Left ventricle myocardium inferior (tissue), 1 donor: Measurements from ENCODE around the gene RAB7A. TPM values are rescaled to one million over a fixed set of nuclear protein-coding genes. Genes with fewer than 3 reads are reported as not detected.
"Not testable (repeated sequence)": the region's sequence is repeated elsewhere in the genome, so short reads cannot be mapped to it uniquely, and the experiment has no call there.

ENCODE experiments used
- DNase-seq: peaks from one replicate; pipeline ENCODE4 v3.0.0-alpha.2; 2020
- H3K27ac ChIP-seq: fragments of 200-600 bp; replicated peaks from 2 replicates; pipeline ENCODE4 v1.8.0; 2021
- H3K27me3 ChIP-seq: fragments of 200-600 bp; 2 replicates; pipeline ENCODE4 v1.8.0; 2021; ENCODE audit warnings: low read depth
- H3K36me3 ChIP-seq: fragments of 200-600 bp; 2 replicates; pipeline ENCODE4 v1.8.0; 2021
- H3K4me1 ChIP-seq: fragments of 200-600 bp; 2 replicates; pipeline ENCODE4 v1.8.0; 2021
- H3K4me3 ChIP-seq: fragments of 200-600 bp; 2 replicates; pipeline ENCODE4 v1.8.0; 2021; ENCODE audit warnings: mild to moderate bottlenecking, moderate library complexity
- H3K9me3 ChIP-seq: fragments of 200-600 bp; replicated peaks from 2 replicates; pipeline ENCODE4 v1.8.0; 2021
- intact Hi-C: fragments of 100-400 bp; cut with micrococcal nuclease; formaldehyde crosslinking; loops from one replicate; pipeline ENCODE4 v1.11.0; 2022
- total RNA-seq: library from RNA; stranded (reverse); fragmentation: NEBNext Ultra II Directional; extraction: Animal tissue kit (Norgen Biotek cat#: 25700); gene quantifications from one replicate; pipeline ENCODE4 v1.2.1, GENCODE V29; 2021
- TF ChIP-seq, protein P1 (sequence below): fragments of 200-600 bp; IDR thresholded peaks from 2 replicates; pipeline ENCODE4 v1.8.0; 2021; ENCODE audit warnings: antibody characterized with exemption, mild to moderate bottlenecking, borderline replicate concordance
- donor health status: DM: no; HTN: yes; CAD: no; lungs with severe emphysema.

The RAB7A gene
- total RNA-seq, 1 donor from 2014 or later = 242 TPM

DNA sequence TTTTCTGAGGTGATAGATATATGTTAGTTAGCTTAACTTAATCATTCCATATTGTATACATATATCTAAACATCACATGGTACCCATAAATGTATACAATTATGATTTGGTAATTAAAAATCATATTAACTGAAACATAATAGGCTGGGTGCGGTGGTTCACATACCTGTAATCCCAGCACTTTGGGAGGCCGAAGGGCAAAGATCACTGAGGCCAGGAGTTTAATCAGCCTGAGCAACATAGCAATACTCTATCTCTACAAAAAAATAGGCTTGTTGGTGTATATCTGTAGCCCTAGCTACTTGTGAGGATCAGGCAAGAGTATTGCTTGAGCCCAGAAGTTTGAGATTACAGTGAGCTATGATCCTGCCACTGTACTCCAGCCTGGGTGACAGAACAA is 20.9 kb downstream of the RAB7A start:
- TF ChIP-seq, protein P1, sequence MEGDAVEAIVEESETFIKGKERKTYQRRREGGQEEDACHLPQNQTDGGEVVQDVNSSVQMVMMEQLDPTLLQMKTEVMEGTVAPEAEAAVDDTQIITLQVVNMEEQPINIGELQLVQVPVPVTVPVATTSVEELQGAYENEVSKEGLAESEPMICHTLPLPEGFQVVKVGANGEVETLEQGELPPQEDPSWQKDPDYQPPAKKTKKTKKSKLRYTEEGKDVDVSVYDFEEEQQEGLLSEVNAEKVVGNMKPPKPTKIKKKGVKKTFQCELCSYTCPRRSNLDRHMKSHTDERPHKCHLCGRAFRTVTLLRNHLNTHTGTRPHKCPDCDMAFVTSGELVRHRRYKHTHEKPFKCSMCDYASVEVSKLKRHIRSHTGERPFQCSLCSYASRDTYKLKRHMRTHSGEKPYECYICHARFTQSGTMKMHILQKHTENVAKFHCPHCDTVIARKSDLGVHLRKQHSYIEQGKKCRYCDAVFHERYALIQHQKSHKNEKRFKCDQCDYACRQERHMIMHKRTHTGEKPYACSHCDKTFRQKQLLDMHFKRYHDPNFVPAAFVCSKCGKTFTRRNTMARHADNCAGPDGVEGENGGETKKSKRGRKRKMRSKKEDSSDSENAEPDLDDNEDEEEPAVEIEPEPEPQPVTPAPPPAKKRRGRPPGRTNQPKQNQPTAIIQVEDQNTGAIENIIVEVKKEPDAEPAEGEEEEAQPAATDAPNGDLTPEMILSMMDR = no peak
- Histone ChIP-seq H3K27me3 (no peaks in the 10 kb centered on the region), H3K9me3 (peaks cover 18% of the 10 kb centered on the region), H3K4me1 (peaks cover 64% of the 10 kb centered on the region), H3K4me3 (no peak overlapping the region), H3K36me3 (peaks cover 26% of the 10 kb centered on the region), H3K27ac (no peak overlapping the region)
- intact Hi-C loops = no loop called here
- DNase-seq = no peak

DNA sequence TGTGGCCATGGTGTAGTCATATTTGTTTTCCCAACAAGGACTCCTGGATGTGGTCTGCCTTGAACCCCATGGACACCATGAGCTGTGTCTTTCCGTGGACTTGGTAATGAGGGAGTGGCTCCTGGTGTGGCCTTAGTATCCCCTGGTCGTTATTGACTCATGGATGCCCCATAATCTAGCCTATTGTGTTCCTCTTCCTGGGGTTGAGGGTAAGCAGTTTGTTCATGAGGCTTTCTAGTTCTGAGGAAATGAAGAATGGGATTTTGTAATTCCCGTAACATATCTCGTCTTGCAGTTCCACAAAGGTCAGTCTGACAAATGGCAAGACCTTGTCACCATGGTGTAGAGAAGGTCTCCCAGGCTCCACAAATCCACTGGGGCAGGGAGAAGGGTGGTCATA is 22.6 kb downstream of the RAB7A start:
- no peak overlapping the region for H3K4me3 ChIP-seq
- intact Hi-C loops = no loop called here
- peaks cover 15% of the 10 kb centered on the region for H3K36me3 ChIP-seq
- H3K27me3 ChIP-seq = no peaks in the 10 kb centered on the region
- no peak for DNase-seq
- TF ChIP-seq, protein P1 = no peak
- H3K4me1 ChIP-seq = peaks cover 78% of the 10 kb centered on the region
- no peak overlapping the region for H3K27ac ChIP-seq
- H3K9me3 ChIP-seq = peaks cover 9% of the 10 kb centered on the region

DNA sequence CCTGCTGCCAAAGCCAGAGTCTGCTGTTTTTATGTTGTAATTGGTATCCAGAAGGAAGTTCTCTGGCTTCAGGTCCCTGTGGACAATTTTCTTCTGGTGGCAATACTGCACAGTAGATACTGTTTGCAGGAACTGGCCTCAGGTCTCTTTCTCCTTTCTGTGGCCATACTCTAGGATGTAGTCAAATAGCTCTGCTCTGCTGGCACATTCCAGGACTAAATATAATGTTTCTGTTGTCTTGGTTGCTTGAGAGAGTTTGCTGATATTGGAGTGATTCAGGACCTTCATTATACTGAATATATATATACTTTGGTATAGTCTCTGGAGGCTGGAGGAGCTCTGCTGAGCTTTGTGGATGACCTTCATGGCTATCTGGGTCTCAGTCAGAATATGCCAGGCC is 23.1 kb downstream of the RAB7A start:
- Histone ChIP-seq H3K27me3 (no peaks in the 10 kb centered on the region), H3K4me1 (peaks cover 83% of the 10 kb centered on the region), H3K36me3 (peaks cover 10% of the 10 kb centered on the region), H3K9me3 (peaks cover 4% of the 10 kb centered on the region), H3K27ac (no peak overlapping the region), H3K4me3 (no peak overlapping the region)
- DNase-seq = no peak
- intact Hi-C loops = no loop called here
- TF ChIP-seq, protein P1 = no peak

DNA sequence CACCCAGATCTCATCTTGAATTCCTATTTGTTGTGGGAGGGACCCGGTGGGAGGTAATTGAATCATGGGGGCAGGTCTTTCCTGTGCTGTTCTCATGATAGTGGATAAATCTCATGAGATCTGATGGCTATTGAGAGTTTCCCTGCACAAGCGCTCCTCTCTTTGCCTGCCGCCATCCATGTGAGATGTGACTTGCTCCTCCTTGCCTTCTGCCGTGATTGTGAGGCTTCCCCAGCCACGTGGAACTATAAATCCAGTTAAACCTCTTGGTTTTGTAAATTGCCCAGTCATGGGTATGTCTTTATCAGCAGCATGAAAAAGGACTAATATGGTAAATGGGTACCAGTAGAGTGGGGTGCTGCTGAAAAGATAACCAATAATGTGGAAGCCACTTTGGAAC is 23.6 kb downstream of the RAB7A start:
- H3K4me3 ChIP-seq, intact Hi-C loops: not testable (repeated sequence)
- H3K4me1 ChIP-seq = peaks cover 88% of the 10 kb centered on the region

DNA sequence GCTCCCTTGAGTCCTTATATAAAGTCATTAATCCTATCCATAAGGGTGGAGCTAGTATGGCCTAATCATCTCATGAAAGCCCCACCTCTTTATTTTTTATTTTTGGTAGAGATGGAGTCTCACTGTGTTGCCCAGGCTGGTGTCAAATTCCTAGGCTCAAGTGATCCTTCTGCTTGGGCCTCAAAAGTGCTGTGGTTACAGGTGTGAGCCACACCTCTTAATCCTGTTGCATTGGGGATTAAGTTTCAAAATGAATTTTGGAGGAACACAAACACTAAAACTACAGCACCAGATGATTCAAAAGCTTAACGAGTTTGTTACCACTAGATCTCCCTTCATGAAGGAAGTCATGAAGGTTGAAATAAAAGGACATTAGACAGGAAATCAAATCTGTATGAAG is 27.7 kb downstream of the RAB7A start:
- Histone ChIP-seq H3K4me1 (peaks cover 70% of the 10 kb centered on the region), H3K27ac (no peak overlapping the region)

More for the DNA sequence above, 23.6 kb downstream of the RAB7A start:
- not testable (repeated sequence) for H3K9me3 ChIP-seq, DNase-seq, H3K27ac ChIP-seq, H3K36me3 ChIP-seq, H3K27me3 ChIP-seq

DNA sequence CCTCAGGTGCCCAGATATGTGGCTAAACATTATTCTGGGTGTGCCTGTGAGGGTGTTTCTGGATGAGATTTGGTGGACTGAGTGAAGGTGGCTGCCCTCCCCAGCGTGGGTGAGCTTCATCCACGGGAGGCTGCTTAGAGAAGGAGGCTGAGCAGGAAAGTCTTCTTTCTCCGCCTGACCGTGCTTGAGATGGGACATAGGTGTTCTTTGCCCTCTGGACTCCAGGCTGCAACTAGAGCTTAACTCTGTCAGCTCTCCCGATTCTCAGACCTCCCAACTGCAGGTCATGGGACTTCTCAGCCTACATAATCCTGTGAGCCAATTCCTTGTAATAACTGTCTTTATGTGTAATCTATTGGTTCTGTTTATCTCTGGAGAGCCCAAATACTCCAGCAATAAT is 34.1 kb downstream of the RAB7A start:
- Histone ChIP-seq H3K27me3 (no peaks in the 10 kb centered on the region), H3K4me1 (peaks cover 75% of the 10 kb centered on the region), H3K4me3 (no peak overlapping the region), H3K9me3 (peaks cover 7% of the 10 kb centered on the region), H3K36me3 (no peaks in the 10 kb centered on the region), H3K27ac (peak overlapping the region; percentile 51)
- no peak for DNase-seq
- TF ChIP-seq, protein P1 = no peak
- intact Hi-C loops = no loop called here

More for the DNA sequence above, 27.7 kb downstream of the RAB7A start:
- intact Hi-C loops = no loop called here
- H3K4me3 ChIP-seq = no peak overlapping the region
- TF ChIP-seq, protein P1 = no peak
- H3K36me3 ChIP-seq = no peaks in the 10 kb centered on the region
- DNase-seq = no peak
- no peaks in the 10 kb centered on the region for H3K27me3 ChIP-seq
- peaks cover 7% of the 10 kb centered on the region for H3K9me3 ChIP-seq
